NCI-H2029 (cell line): ENCODE measurements around the gene TRAF3IP1.
"Not testable (repeated sequence)": the region's sequence is repeated elsewhere in the genome, so short reads cannot be mapped to it uniquely, and the experiment has no call there.

Experiments used
- DNase-seq: peaks from one replicate; lab custom pipeline; 2025; lab: John Stamatoyannopoulos, UW

The TRAF3IP1 gene

DNA sequence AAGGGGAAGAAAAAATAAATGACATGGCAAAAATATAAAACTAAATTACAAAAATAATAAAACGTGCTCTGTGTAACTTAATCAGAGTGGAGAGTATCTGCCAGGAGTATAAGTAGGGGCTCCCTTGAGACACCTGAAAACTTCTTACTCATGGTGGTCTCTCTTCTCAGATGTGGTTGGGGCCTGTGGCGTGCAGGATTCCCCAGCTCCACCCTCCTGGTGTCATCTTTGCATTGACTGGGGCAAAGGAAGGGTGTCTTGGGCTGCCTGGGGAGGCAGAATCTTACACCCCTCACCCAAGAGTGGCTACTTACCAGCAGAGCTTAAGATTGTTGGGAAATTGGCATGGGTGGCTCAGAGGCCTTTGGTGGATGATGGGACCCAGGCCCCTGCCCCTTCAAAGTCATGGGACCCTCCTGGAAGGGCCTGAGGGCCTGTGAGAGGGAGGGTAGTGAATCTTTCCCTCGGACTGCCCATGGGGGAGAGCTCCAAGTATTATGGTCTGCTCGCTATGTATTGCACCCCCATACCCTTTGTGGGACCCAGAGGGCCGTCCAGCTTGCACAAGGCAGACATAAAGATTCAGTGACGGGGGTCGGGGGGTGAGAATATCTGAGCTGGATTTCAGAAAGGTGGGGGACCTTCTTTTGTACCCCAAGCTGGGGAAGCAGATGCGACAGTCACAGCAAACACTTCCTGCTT lies 6.9 kb upstream of the TRAF3IP1 start:
- no peak for DNase-seq

DNA sequence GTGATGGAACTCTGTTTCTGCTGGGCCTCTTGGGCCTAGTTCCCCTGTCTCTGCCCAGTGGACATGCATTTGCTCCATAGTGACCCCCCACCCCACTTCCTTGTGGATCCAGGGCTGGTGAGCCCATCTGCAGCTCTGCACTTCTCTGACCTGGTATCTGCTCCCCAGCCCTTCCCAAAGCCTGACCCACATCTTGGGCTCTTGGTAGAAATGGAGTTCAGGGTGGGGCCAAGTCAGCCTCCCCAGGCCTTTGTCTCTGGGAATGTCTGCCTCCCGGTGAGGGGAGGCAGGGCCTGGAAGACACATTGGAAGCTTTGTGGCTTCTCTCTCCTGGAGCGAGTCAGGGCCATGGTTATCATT lies 6.3 kb upstream of the TRAF3IP1 start:
- DNase-seq = no peak

DNA sequence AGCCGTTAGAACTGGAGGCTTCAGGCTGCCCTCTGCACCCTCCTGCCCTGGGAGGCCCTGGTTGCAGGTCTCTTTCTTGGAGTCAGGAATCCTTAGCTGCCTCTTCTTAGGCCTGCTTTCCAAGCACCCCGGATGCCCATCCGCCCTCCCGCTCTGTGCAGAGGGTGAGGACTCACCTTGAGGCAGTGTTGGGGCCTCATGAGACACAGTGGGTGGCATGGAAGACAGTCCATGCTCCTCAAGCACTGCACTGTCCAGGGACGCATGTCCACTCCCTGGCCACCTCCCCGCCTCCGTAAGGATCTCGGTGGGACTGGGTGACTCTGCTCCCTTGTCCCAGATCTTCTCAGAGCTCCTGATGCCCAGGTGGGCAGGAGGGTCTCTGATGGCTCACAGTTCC lies 5.7 kb upstream of the TRAF3IP1 start:
- DNase-seq = no peak

DNA sequence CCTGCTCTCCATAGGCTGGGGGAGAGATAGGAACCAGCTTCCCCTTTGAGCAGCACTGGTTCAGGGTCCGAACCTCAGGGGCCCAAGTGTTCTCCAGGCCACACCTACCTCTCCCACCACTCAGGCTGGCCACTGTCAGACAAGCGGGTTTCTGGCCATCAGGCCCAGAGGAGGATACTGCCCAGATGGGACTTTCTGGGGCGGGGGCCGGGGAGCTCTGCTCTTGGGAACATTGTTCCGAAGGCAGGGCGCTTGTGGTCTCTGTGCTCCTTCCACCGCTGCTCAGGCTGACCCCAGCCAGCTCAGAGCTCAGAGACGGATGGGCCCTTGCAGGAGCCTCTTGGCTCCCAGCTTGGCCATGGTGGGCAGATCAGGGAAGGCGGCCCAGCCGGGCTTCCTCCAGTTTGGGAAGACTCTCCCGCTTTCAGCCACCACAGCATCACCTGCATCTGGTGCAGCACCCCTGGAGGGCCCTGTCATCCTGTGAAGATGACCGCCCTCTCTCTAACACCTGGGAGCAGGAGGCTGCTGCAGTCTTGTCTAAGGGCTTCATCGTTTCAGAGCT lies 5.2 kb upstream of the TRAF3IP1 start:
- DNase-seq = no peak

DNA sequence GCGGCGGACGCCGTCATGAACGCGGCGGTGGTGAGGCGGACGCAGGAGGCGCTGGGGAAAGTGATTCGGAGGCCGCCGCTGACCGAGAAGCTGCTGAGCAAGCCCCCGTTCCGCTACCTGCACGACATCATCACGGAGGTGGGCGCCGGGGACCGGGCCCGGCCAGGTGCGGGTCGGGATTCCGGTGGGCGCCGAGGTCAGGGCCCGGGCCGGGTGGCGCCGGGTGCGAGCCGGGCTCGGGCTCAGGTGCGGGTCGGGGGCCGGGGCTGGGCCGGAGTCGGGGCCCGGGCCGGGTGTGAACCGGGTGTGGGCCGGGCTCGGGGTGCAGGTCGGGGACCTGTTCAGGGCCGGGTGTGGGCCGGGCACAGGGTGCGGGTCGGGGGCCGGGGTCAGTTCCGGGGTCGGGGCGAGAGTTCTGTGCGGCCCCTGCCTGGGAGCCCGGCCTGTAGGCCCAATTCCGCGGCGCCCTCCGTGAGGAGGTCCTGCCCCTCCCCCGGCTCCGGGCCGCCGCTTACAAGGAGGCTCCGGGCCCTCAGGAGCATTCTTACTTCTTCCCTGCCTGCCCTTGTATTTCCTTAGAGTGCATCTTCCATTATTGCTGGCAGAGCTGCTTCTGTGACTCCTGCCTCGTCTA lies 447 bp downstream of the TRAF3IP1 start:
- DNase-seq = no peak

DNA sequence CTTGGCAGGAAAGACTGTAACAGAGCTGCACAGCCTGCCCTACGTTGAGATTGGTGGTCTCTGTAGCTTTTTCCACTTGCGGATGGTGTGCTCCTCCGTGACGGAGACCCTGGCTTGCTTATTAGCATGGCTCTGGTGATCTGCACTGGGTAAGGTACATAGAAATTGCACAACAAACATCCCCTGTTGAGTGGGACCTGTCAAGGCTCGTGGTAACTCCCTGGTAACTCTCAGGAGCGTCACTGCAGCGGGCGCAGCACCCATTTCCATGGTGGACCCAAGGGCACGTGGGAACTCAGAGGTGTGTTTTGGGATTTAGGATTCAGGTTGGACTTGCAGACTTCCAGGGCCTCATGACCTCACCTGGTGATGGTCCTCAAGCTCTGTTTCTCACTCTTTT lies 1.1 kb downstream of the TRAF3IP1 start:
- DNase-seq = no peak

DNA sequence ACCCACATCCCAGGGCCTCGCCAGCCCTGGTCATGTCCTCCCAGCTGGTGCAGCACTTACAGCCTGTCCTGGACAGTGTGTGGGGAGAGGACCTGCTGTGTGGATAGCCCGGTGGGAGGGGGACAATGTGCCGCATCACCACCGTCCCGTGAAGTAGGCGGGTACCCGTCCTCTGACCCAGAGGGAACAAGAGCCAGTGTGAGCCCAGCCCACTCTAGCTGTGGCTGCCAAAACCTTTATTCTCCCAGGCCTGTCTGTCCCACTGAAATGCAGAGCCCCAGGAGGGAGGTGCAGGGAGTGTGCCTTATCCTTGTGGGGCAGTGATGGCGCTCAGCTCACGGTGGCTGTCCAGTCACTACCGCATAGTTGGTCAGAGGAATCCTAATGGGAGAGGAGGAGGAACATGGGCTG lies 1.7 kb downstream of the TRAF3IP1 start:
- no peak for DNase-seq

DNA sequence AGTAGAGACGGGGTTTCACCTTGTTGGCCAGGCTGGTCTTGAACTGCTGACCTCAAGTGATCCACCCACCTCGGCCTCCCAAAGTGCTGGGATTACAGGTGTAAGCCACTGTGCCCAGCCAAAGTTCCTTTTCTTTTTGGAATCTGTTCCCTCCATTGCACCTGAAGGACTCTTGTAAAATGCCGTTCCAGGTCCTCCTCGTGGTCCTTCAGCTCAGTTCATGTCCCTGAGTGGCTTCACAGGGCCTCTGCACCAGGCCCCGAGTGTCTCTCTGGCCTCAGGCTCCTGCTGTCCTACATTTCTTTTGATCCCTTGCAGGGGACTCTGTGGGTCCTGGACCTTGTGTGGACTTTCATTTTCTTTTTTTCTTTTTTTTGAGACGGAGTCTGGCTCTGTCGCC lies 3.9 kb downstream of the TRAF3IP1 start:
- DNase-seq = not testable (repeated sequence)

DNA sequence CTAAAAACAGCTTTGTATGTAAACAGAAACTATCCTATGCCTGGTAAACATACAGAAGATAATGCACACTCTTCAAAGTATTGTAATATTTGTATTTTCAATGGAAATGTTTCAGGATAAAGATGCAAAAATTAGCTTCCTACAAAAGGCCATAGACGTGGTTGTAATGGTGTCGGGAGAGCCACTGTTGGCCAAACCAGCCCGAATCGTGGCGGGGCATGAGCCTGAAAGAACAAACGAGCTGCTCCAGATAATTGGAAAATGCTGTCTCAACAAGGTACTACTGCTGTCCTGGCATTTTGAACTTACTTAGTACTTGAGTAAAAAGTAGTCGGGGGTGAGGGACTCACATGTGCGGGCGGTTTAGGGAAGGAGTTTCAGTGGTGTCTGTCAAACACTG lies 5.4 kb downstream of the TRAF3IP1 start:
- DNase-seq = no peak

DNA sequence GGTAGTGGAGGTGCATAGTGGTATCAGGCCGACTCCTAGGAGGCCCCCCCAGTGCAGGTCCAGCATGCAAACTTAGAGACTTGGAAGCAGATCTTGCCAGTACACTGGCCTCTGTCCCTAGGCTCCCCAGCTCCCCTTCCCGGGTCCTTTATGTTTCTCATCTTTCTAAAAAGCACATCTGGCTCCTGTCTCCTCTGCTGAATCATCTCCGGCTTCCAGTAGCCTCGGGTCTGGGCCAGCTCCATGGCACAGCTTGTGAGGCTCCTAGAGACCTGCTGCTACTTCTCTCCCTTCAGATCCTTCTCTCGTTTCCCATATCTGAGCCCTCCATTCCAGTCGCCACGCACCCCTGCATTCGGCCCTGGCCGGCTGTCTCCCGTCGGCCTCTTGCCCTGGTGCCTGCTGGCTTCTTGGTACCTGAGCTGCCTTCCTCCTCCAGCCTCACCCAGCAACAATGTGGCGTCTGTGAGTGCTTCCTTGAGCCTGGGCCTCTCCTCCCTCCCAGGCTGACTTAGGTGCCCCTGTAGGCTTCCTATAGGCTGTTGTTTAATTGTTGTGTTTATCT lies 6.6 kb downstream of the TRAF3IP1 start:
- no peak for DNase-seq

DNA sequence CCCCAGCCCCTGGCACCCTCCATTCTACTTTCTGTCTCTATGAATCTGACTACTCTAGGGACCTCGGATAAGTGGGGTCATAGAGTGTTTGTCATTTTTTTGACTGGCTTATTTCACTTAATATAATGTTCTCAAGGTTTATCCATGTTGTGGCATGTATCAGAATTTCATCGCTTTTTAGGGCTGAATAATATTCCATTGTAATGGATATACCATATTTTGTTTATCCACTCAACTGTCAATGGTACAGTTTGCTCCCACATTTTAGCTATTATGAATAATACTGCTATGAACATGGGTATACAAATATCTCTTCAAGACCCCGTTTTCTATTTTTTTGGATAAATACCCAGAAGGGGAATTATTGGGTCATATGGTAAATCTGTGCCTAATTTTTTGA lies 7.4 kb downstream of the TRAF3IP1 start:
- DNase-seq = no peak

DNA sequence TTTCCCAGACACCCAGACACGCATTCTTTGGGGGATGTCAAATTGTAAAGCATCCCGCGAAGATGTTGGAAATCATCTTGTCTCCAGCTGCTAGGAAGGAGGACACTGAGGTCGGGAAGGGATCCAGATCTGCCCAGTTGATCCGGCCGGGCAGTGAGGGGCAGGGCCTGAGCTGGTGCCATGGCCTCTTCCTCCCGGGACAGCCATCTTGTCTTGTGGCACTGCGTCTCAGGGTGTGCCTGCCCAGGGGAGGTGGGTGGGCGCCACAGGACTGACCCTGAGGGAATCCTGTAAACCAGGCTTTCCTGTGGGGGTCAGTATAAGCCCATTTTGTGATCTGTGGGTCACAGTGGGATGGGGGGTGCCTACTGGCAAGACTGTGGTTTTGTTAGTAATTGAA lies 10.1 kb downstream of the TRAF3IP1 start:
- DNase-seq = no peak

DNA sequence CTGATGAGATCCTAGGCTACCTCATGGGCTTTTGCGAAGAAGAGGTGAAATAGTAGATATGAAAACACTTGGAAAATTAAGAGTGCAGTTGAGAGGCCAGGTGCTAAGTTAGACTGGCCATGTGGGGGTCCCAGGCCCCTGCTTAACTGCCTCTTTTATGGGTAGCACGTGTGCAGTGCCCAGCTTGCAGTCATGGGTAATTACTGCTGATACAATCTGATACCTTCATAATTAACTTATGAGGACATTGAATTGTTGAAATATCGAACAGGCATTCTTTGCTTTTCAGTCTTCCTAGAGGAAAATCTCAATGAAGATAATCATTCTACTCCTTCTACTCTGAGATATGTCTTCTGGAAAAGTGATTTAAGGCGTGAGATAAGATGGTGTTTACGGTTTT lies 11.6 kb downstream of the TRAF3IP1 start:
- no peak for DNase-seq

DNA sequence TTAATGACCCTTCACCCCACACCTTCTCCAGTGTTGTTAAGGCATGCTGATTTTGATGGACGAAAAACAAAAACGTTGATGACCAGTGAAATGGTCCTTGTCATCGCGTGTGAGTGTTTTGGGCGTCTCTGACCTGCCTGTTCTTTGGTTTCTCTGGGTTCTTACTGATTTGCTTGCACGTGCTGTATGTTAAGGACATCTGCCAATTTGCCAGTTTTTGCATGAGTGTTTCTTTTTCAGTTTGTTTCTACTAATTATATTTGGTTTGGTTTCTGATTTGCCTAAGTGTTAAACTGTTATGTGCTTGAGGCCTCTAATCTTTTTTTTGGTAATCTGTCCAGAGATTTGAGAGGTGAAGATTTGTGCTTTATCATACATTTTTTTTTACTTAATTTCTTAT lies 14.6 kb downstream of the TRAF3IP1 start:
- DNase-seq = no peak

DNA sequence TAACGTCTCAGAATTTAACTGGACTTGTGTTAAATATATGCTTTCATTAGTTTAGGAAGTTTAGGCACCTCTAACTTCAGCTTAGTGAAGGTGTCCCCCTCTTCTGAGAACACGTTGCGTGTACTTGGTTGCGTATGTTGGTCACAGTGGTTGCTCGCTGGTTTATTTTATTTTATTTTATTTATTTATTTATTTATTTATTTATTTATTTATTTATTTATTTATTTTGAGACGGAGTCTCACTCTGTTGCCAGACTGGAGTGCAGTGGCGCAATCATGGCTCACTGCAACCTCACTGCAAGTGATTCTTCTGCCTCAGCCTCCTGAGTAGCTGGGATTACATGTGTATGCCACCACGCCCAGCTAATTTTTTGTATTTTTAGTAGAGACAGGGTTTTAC lies 15.3 kb downstream of the TRAF3IP1 start:
- DNase-seq = not testable (repeated sequence)

DNA sequence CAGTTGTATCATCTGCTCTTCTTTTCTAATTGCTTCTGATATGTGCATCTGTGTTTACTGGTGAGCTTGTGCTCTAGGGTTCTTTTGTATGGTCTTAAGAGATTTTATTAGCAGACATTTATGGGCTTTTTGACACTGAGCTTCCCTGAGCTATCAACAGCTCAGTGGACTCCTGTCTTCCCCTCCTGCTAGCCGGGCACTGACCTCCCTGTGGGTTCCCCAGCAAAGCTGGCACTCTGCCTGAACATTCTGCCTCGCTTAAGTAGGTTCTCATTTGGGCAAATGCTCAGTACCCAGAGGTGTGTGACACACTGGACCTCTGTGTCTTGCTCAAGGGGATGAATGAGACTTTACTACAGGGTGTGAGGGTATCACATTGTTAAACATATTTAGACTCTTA lies 15.8 kb downstream of the TRAF3IP1 start:
- DNase-seq = no peak

DNA sequence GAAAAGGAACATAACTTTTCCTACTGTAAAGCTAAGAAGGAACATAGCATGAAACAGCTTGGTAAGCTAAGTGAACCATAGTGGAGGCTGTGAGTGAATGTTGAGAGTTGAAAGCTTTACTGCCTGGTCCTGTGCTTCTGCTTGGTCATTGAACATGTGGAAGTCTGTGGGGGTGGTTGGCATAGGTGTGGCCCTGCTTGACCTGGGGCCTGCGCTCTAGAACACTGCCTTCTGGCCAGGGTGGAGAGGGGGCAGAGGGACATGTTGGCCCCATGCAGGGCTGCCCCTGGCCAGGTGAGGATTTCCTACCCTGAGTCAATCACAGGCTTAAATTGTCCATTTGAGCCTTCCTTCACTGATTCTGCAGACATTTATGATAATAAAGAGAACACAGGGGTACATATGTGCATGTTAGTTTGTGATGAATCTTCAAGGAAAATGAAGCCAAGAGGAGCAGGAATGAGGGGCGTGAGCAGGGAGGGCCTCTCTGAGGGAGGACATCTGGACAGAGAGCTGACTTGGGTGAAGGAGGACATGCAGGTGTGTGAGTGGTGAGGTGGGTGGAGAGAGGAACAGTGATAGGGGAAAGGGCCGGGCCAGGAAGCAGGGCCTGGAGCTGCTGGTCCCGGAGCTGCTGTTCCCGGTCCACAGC lies 16.6 kb downstream of the TRAF3IP1 start:
- no peak for DNase-seq

DNA sequence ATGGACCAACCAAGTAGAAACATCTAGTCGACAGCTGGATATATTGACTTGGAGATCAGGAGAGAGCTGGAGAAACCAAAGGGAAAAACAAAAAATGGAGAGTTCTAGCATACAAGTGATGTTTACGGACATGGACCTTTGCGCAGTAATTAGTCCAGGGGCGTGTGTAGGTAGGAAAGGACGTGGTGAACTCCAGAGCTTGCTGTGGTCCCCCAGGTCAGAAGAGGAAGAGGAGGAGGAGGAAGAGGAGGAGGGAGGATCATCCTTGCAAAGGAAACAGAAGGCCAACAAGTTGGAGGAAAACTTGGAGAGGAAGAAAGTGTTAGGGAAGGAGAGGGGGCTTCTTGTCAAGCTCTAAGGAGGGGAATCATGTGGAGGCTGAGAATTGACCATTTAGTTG lies 17.5 kb downstream of the TRAF3IP1 start:
- DNase-seq = no peak

DNA sequence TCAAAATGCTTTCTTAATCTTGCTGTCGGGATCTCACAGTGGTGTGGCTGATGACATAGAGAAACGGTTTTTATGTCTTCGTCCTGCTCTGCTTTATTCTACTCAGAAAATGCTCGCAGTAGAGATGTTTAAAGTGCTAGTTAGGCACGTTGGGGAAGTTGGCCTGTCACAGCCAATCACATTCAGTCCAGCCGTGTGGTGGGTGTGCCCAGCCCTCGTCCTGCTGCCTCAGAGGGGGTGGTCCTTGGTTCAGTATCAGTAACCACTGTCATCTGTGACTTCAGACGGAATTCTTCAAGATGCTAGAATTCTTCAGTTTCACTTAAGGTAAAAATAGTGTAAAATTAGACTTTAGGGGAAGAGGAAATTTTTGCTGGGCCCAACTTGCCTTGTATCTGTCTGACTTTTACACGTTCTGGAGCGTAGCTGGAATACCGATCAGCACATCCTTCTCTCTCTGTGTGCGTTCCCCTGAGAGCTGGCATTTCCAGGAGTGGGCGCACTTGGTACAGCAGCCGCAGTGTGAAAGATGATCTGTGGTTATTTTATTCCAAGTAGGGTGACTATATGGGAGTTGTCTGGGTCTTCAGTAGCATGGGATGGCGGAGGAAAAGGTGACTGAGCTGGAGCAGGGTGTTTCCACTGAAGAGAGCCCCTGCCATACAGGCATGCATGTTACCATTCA lies 18.5 kb downstream of the TRAF3IP1 start:
- DNase-seq = no peak

DNA sequence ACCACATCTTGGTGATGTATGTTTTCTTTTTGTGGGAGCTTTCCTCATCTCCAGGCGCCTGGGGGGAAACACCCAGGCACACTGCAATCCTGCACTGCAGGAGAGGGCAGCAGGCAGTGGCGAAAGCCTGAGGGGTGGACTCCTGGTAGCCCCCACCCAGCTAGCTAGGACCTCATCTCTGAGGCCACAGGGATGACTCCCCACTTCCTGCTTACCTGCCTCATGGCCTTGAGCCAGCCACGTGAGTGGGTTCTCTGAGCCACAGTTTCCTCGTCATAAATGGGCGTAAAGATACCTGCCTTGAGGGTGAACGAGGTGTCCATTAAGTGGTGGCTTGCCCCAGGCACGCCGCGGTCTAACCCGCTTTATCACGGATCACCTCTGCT lies 19.1 kb downstream of the TRAF3IP1 start:
- peak; percentile 22 for DNase-seq

DNA sequence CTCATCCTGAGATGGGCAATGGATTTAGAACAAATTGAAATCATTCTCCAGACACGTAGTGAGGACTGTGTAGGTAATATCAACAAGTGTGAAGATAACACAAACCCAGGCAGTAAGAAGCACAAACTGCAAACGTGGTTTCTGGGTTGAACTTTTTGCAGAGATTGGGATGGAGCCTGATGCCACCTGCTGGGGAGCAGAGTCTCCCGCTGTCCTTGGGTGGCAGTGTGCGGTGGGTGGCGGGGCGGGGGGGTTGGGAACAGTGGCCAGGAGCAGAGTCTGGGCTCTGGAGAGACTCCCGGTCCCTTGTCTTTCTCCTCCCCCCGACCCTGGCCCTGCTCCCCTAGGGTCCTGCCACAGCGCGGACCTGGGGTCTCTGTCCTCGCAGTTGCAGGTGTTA lies 19.5 kb downstream of the TRAF3IP1 start:
- DNase-seq = no peak

DNA sequence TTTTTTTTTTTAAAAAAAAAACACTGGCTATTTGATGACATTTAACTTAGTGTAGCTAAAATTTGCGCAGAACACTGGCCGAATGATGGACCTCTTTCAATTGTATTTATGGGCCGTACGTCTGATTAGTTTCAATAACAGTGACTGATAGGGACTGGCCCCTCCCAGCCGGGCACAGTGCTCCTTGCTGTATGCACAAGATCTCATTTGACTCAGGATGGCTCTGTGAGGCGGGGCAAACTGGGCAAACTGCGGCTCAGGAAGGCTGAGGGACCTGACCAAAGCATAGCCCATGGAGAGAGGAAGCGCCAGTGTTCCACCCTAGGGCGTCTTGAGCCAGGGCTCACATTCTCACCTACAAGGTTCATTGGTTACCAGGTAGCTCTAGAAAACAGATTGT lies 21.2 kb downstream of the TRAF3IP1 start:
- no peak for DNase-seq
